ENCODE results near the gene FAR1.
"Not testable (repeated sequence)": the region's sequence is repeated elsewhere in the genome, so short reads cannot be mapped to it uniquely, and the experiment has no call there.

The FAR1 gene

DNA sequence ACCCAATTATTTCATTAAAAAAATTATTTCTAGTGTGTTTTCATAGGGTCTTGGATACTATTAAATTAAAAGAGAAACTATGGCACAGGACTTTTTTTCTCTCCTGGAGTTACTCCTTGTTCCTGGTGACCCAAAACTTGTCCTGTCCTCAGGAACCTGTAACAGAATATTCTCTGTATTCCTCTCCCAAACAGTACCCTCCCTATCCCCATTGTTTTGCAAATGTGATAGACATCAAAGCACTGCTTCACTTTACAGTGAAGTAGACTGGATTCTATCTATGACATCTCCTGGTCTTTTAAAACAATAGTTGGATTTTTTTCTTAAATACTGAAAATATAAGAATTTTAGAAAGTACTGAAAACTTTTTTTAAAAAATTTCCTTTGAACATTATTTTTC, 37.2 kb downstream of the FAR1 start:
- no peak for DNase-seq (ENCODE audit: low read depth)

GRCh38 chr11:13713982-13714381, 45.5 kb downstream of the FAR1 start:
- DNase-seq (ENCODE audit: low read depth): no peak

DNA sequence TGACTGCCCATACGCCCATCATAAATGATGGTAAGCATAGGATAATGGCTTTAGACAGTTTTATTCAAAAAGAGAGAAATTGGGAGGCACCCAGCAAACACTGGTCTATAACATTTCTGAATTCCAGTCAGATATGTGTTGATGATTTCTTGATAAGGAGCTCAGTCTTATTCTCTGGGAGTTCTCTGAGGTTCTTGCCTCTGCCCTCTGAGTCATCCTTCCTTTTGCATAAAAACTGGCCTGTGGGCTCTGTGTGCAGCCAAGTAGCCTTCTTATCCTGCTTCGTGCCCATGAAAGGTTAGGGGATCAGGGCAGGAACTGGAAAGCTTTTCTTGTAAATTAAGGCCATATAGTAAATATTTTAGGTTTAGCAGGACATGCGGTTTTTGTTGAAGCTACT, 48.9 kb downstream of the FAR1 start:
- DNase-seq (ENCODE audit: low read depth): peak; percentile 91

DNA sequence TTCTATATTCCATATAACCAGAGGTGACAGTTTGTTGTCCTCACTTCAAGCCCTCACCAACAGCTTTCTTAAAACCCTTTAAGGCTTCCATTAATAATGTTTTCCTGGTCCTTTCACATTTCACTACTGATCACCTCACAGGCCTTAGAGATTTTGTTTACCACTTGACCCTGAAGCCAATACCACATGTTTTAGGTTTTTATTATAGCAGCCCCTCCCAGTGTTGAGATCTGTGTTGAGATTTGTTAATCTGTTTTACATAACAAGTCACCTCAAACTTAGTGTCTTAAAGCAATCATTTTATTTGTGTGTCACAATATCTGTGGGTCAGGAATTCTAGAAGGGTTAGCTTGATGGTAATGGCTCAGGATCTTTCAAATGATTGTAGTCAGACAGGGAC, 49.9 kb downstream of the FAR1 start:
- no peak for DNase-seq (ENCODE audit: low read depth)

GRCh38 chr11:13720940-13721339, 52.5 kb downstream of the FAR1 start:
- DNase-seq (ENCODE audit: low read depth): no peak

DNA sequence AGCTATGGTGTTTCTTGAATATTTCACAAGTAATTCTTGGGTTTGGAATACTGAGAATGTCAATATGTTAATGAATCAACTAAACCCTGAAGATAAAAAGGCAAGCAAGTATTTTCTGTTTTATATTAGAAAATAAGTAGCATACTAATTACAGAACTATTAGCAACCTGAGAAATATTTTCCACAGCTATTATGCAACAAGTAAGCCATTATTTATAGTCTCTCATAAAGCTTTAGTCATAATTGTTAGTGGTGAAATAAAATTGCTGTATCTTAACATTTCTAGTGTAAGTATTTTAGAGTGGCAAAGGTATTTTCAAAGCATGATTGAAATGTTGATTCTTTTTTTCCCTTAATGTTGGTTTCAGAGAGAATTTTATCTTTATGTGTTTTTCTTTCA, 53.3 kb downstream of the FAR1 start:
- DNase-seq (ENCODE audit: low read depth): peak; percentile 84

- no peak for DNase-seq (ENCODE audit: low read depth)
Observed at GRCh38 chr11:13726456-13726855, 58.0 kb downstream of the FAR1 start.

- no peak for DNase-seq (ENCODE audit: low read depth)
Observed at GRCh38 chr11:13728076-13728475, 59.6 kb downstream of the FAR1 start.

DNA sequence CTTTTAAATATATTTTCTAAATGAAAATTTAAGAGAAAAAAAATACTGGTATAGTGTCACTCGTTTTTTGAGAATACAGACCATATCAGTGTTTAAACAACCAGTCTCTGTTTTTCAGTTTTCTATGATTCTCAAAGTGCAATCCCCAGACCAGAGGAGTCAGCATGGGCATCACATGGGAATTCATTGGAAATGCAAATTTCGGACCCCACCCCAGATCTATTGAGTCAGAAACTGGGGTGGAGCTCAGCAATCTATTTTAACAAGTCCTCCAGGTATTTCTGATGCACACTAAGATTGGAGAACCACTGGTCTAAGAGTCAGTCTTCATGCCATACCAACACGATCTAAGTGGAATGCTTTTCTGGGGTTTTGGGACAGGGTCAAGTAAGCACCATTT, 66.1 kb downstream of the FAR1 start:
- DNase-seq (ENCODE audit: low read depth): no peak

DNA sequence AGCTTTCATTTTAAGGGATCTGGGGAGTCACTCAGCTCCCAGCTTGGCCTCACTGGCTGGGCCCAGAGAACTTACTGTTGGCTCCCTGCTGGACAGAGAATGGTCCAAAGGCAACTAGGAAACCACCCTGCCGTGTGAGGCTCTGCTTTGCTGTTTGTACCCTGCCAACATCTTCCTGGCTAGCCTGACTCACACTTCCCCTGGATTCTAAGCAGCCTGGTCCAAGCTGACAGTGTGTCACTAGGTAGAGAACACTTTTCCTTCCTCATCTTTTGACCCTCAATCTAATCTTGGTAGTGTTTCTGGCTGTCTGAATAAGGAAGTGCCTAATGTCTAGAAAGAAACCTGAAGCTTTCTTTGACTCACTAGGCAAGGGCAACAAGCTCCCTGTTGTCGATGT, 76.7 kb downstream of the FAR1 start:
- DNase-seq (ENCODE audit: low read depth): no peak

GRCh38 chr11:13753316-13753715, 84.8 kb downstream of the FAR1 start:
- DNase-seq (ENCODE audit: low read depth): not testable (repeated sequence)

- DNase-seq (ENCODE audit: low read depth): no peak
Observed at GRCh38 chr11:13759050-13759449, 90.6 kb downstream of the FAR1 start.

GRCh38 chr11:13760115-13760514, 91.6 kb downstream of the FAR1 start:
- peak; percentile 14 for DNase-seq (ENCODE audit: low read depth)

GRCh38 chr11:13761250-13761649, 92.8 kb downstream of the FAR1 start:
- peak; percentile 22 for DNase-seq (ENCODE audit: low read depth)

- peak; percentile 33 for DNase-seq (ENCODE audit: low read depth)
Observed at GRCh38 chr11:13761716-13762115, 93.2 kb downstream of the FAR1 start.

DNA sequence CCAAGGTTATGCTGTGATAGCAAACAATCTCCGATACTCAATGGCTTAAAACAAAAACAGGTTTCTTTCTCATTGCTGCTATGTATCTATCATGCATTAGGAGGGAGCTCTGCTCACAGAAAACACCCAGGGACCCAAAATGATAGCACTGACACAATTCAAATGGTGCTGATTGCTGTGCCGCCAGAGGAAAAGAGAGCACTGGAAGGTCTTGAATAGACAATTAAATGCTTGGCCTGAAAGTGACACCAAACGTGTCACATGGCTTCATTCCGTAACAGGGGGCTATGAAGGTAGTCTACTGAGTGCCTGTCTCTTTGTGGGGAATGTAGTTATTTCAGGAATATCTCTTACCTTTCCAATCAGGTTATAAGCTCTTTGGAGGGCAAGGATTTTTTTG, 94.2 kb downstream of the FAR1 start:
- no peak for DNase-seq (ENCODE audit: low read depth)

- no peak for DNase-seq (ENCODE audit: low read depth)
Observed at GRCh38 chr11:13763341-13763740, 94.9 kb downstream of the FAR1 start.

GRCh38 chr11:13765886-13766285, 97.4 kb downstream of the FAR1 start:
- DNase-seq (ENCODE audit: low read depth): no peak

GRCh38 chr11:13767471-13767870, 99.0 kb downstream of the FAR1 start:
- no peak for DNase-seq (ENCODE audit: low read depth)

- no peak for DNase-seq (ENCODE audit: low read depth)
Observed at GRCh38 chr11:13769188-13769587, 100.7 kb downstream of the FAR1 start.

GRCh38 chr11:13771151-13771550, 102.7 kb downstream of the FAR1 start:
- no peak for DNase-seq (ENCODE audit: low read depth)

GRCh38 chr11:13772223-13773046, 104.0 kb downstream of the FAR1 start:
- peak; percentile 69 for DNase-seq (ENCODE audit: low read depth)

DNA sequence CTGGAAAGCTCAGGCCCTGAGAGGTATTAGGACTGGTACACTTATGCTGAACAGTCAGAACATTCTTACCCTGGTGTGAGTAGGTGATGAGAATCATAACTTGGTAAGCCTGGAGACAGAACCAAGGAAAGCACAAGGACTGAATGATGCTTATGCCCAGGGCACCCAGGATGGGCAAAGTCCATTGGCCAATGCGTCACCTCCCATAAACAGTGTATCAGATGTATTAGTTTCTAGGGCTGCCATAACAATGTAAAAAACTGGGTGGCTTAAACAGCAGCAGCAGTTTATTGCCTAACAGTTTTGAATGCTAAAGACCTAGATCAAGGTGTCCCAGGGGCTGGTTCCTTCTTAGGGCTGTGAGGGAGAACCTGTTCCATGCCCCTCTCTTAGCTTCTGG, 107.0 kb downstream of the FAR1 start:
- no peak for DNase-seq (ENCODE audit: low read depth)

DNA sequence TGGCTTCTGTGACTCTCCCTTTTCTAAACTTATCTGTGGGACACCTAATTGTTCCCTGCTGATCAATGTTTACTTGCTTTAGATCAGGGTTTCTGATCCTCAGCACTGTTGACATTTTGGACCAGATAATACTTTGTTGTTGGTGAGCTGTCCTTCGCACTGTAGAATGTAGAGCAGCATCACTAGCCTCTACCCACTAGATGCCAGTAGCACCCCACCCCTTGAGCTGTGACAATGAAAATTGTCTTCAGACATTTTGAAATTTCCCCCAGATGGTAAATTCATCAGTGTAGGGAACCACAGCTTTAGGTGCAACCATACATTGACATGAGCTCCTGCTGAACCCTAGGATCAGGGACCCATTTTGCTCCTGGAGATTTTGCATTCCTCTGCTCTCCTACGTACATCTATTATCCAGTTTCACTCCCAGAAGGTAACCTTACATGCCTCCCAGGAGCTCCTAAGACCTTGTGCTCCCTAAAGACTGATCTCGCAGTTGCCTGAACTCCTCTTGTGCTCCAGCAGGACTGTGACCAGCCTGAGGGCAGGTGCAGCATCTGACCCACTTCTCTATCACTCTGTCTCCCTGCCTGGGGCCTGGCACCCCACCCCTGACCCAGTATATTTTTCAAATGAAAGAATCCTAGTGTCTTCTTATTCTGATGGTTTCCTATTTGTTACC, 107.8 kb downstream of the FAR1 start:
- no peak for DNase-seq (ENCODE audit: low read depth)

All from amniotic epithelial cell (primary cell).